ENCODE data around the gene JMJD1C.

JMJD1C gene

GRCh38 chr10:63415640-63416244, 50.0 kb downstream of the JMJD1C start:
- no peaks in the 10 kb centered on the region for H3K36me3 ChIP-seq (replicated peaks; ENCODE audit: low read depth, low read length)
- H3K9me3 ChIP-seq (ENCODE audit: insufficient read depth, low read length), result no peaks in the 10 kb centered on the region
- peaks cover 12% of the 10 kb centered on the region for H3K79me2 ChIP-seq (ENCODE audit: low read length)
- H3K4me1 ChIP-seq (ENCODE audit: low read length), result peaks cover 2% of the 10 kb centered on the region
- H3K27ac ChIP-seq (ENCODE audit: low read length), result no peak overlapping the region
- no peak overlapping the region for H3K9ac ChIP-seq (ENCODE audit: low read length)
- no peak overlapping the region for H3K4me3 ChIP-seq (ENCODE audit: low read length)
- H4K20me1 ChIP-seq (ENCODE audit: insufficient read depth, low read length), result no peaks in the 10 kb centered on the region; the same call in 1 of the 2 replicates
- no peaks in the 10 kb centered on the region for H3K27me3 ChIP-seq (ENCODE audit: low read depth, low read length)
- no peak overlapping the region for H2AFZ ChIP-seq (ENCODE audit: low read depth, low read length)
- H3K4me2 ChIP-seq (ENCODE audit: low read length), result no peak overlapping the region
- TF ChIP-seq EZH2phosphoT487 (IDR thresholded peaks at IDR 0.05; ENCODE audit: low read depth) (no peak), CTCF (IDR thresholded peaks at IDR 0.05; ENCODE audit: low read depth, low read length) (no peak)

GRCh38 chr10:63414481-63415260, 51.1 kb downstream of the JMJD1C start:
- H3K9me3 ChIP-seq (ENCODE audit: insufficient read depth, low read length), result no peaks in the 10 kb centered on the region
- TF ChIP-seq EZH2phosphoT487 (IDR thresholded peaks at IDR 0.05; ENCODE audit: low read depth), result no peak
- no peak for TF ChIP-seq CTCF (IDR thresholded peaks at IDR 0.05; ENCODE audit: low read depth, low read length)
- H3K4me1 ChIP-seq (ENCODE audit: low read length), result no peaks in the 10 kb centered on the region
- peaks cover 5% of the 10 kb centered on the region for H3K79me2 ChIP-seq (ENCODE audit: low read length)
- H3K9ac ChIP-seq (ENCODE audit: low read length), result no peak overlapping the region
- no peak overlapping the region for H3K4me3 ChIP-seq (ENCODE audit: low read length)
- H4K20me1 ChIP-seq (ENCODE audit: insufficient read depth, low read length), result no peaks in the 10 kb centered on the region; the same call in 1 of the 2 replicates
- no peaks in the 10 kb centered on the region for H3K27me3 ChIP-seq (ENCODE audit: low read depth, low read length)
- no peak overlapping the region for H2AFZ ChIP-seq (ENCODE audit: low read depth, low read length)
- H3K27ac ChIP-seq (ENCODE audit: low read length), result no peak overlapping the region
- H3K4me2 ChIP-seq (ENCODE audit: low read length), result no peak overlapping the region
- H3K36me3 ChIP-seq (replicated peaks; ENCODE audit: low read depth, low read length), result no peaks in the 10 kb centered on the region

- Histone ChIP-seq H2AFZ (ENCODE audit: low read depth, low read length) (no peak overlapping the region), H4K20me1 (ENCODE audit: insufficient read depth, low read length) (no peaks in the 10 kb centered on the region; the same call in 1 of the 2 replicates), H3K79me2 (ENCODE audit: low read length) (peaks cover 5% of the 10 kb centered on the region), H3K27me3 (ENCODE audit: low read depth, low read length) (no peaks in the 10 kb centered on the region), H3K9me3 (ENCODE audit: insufficient read depth, low read length) (no peaks in the 10 kb centered on the region), H3K27ac (ENCODE audit: low read length) (no peak overlapping the region), H3K4me1 (ENCODE audit: low read length) (no peaks in the 10 kb centered on the region), H3K4me2 (ENCODE audit: low read length) (no peak overlapping the region), H3K9ac (ENCODE audit: low read length) (no peak overlapping the region), H3K36me3 (replicated peaks; ENCODE audit: low read depth, low read length) (no peaks in the 10 kb centered on the region), H3K4me3 (ENCODE audit: low read length) (no peak overlapping the region)
- TF ChIP-seq CTCF (IDR thresholded peaks at IDR 0.05; ENCODE audit: low read depth, low read length) (no peak), EZH2phosphoT487 (IDR thresholded peaks at IDR 0.05; ENCODE audit: low read depth) (no peak)
Measured at GRCh38 chr10:63413429-63413828, 52.3 kb downstream of the JMJD1C start.

GRCh38 chr10:63412304-63412703, 53.5 kb downstream of the JMJD1C start:
- no peaks in the 10 kb centered on the region for H3K36me3 ChIP-seq (replicated peaks; ENCODE audit: low read depth, low read length)
- H2AFZ ChIP-seq (ENCODE audit: low read depth, low read length), result no peak overlapping the region
- TF ChIP-seq CTCF (IDR thresholded peaks at IDR 0.05; ENCODE audit: low read depth, low read length), result no peak
- TF ChIP-seq EZH2phosphoT487 (IDR thresholded peaks at IDR 0.05; ENCODE audit: low read depth), result no peak
- no peaks in the 10 kb centered on the region for H3K9me3 ChIP-seq (ENCODE audit: insufficient read depth, low read length)
- no peak overlapping the region for H3K4me3 ChIP-seq (ENCODE audit: low read length)
- peaks cover 5% of the 10 kb centered on the region for H3K79me2 ChIP-seq (ENCODE audit: low read length)
- H3K9ac ChIP-seq (ENCODE audit: low read length), result no peak overlapping the region
- H3K27me3 ChIP-seq (ENCODE audit: low read depth, low read length), result no peaks in the 10 kb centered on the region
- H3K4me1 ChIP-seq (ENCODE audit: low read length), result no peaks in the 10 kb centered on the region
- H4K20me1 ChIP-seq (ENCODE audit: insufficient read depth, low read length), result no peaks in the 10 kb centered on the region; the same call in 1 of the 2 replicates
- H3K4me2 ChIP-seq (ENCODE audit: low read length), result no peak overlapping the region
- H3K27ac ChIP-seq (ENCODE audit: low read length), result no peak overlapping the region
